Fibroblast of pulmonary artery (primary cell): ENCODE results near the gene PLEKHS1.
"Not testable (repeated sequence)": the region's sequence is repeated elsewhere in the genome, so short reads cannot be mapped to it uniquely, and the experiment has no call there.

Experiments
- DNase-seq: peaks from one replicate; pipeline ENCODE4 v3.0.0-alpha.2; 2010; ENCODE audit warnings: low read depth
- H3K4me3 ChIP-seq: replicated peaks from 2 replicates; pipeline ENCODE4 v1.5.1; 2011; ENCODE audit warnings: low read depth, mild to moderate bottlenecking, control low read depth, low read length, moderate library complexity
- CTCF ChIP-seq: IDR thresholded peaks from 2 replicates; pipeline ENCODE4 v1.5.1; 2011; ENCODE audit warnings: mild to moderate bottlenecking, control low read depth, low read length, inconsistent platforms; ENCODE audit errors: missing control alignments

Gene PLEKHS1

GRCh38 chr10:113770346-113770745 is 18.9 kb downstream of the PLEKHS1 start:
- H3K4me3 ChIP-seq, result no peak overlapping the region
- no peak for TF ChIP-seq CTCF
- no peak for DNase-seq

GRCh38 chr10:113771131-113771530 is 19.6 kb downstream of the PLEKHS1 start:
- DNase-seq, H3K4me3 ChIP-seq: not testable (repeated sequence)

GRCh38 chr10:113775686-113776294 is 24.3 kb downstream of the PLEKHS1 start:
- no peak for TF ChIP-seq CTCF
- no peak overlapping the region for H3K4me3 ChIP-seq
- DNase-seq, result no peak

- H3K4me3 ChIP-seq, result no peak overlapping the region
- no peak for TF ChIP-seq CTCF
- no peak for DNase-seq
Measured at GRCh38 chr10:113776553-113776952, 25.1 kb downstream of the PLEKHS1 start.

- no peak overlapping the region for H3K4me3 ChIP-seq
- no peak for TF ChIP-seq CTCF
- no peak for DNase-seq
Measured at GRCh38 chr10:113780681-113781250, 29.3 kb downstream of the PLEKHS1 start.

GRCh38 chr10:113782367-113782766 is 30.9 kb downstream of the PLEKHS1 start:
- no peak for DNase-seq
- H3K4me3 ChIP-seq, result no peak overlapping the region
- TF ChIP-seq CTCF, result no peak

GRCh38 chr10:113782986-113783704 is 31.7 kb downstream of the PLEKHS1 start:
- no peak for TF ChIP-seq CTCF
- no peak overlapping the region for H3K4me3 ChIP-seq
- DNase-seq, result no peak
